Mesendoderm (in vitro differentiated cells): ENCODE data around the gene LZTFL1.
A peak's percentile ranks its signal among the peaks of the same experiment; 100 is the strongest.

ENCODE experiments used
- DNase-seq: peaks from one replicate; pipeline ENCODE4 v3.0.0; 2013
- H2AK5ac ChIP-seq: 2 replicates; pipeline ENCODE4 v1.6.1; 2013; ENCODE audit warnings: low read length, inconsistent platforms
- H2BK120ac ChIP-seq: 2 replicates; pipeline ENCODE4 v1.6.1; 2013; ENCODE audit warnings: low read depth, mild to moderate bottlenecking, low read length, moderate library complexity, mixed read lengths
- H2BK15ac ChIP-seq: replicated peaks from 2 replicates; pipeline ENCODE4 v1.6.1; 2013; ENCODE audit warnings: low read depth, mild to moderate bottlenecking, moderate library complexity
- H2BK5ac ChIP-seq: 2 replicates; pipeline ENCODE4 v1.6.1; 2013; ENCODE audit warnings: low read length, inconsistent platforms
- H3K18ac ChIP-seq: 2 replicates; pipeline ENCODE4 v1.6.1; 2013; ENCODE audit warnings: mild to moderate bottlenecking, low read length, mixed read lengths
- H3K23ac ChIP-seq: one replicate; pipeline ENCODE4 v1.6.1; 2013; ENCODE audit warnings: low read length
- H3K27ac ChIP-seq: 2 replicates; pipeline ENCODE4 v1.5.1; 2013; ENCODE audit warnings: low read depth, mild to moderate bottlenecking, inconsistent platforms, low read length, moderate library complexity
- H3K27me3 ChIP-seq: 2 replicates; pipeline ENCODE4 v1.6.1; 2013; ENCODE audit warnings: low read length, control low read depth, mild to moderate bottlenecking, inconsistent platforms; ENCODE audit not compliant: insufficient read depth, poor library complexity
- H3K36me3 ChIP-seq: 2 replicates; pipeline ENCODE4 v1.6.1; 2013; ENCODE audit warnings: low read length, inconsistent platforms; ENCODE audit not compliant: control insufficient read depth, insufficient read depth
- H3K4ac ChIP-seq: one replicate; pipeline ENCODE4 v1.6.1; 2013; ENCODE audit warnings: low read depth, mild to moderate bottlenecking, low read length, moderate library complexity
- H3K4me1 ChIP-seq: 2 replicates; pipeline ENCODE4 v1.6.1; 2013; ENCODE audit warnings: low read depth, low read length, inconsistent platforms; ENCODE audit not compliant: control insufficient read depth
- H3K4me2 ChIP-seq: 2 replicates; pipeline ENCODE4 v1.6.1; 2013; ENCODE audit warnings: low read length
- H3K4me3 ChIP-seq: 2 replicates; pipeline ENCODE4 v1.5.1; 2013; ENCODE audit warnings: mild to moderate bottlenecking, low read length
- H3K56ac ChIP-seq: one replicate; pipeline ENCODE4 v1.6.1; 2013; ENCODE audit warnings: low read length
- H3K79me1 ChIP-seq: 2 replicates; pipeline ENCODE4 v1.6.1; 2013; ENCODE audit warnings: low read length, inconsistent platforms
- H3K79me2 ChIP-seq: 2 replicates; pipeline ENCODE4 v1.6.1; 2013; ENCODE audit warnings: mild to moderate bottlenecking, low read length; ENCODE audit not compliant: control insufficient read depth, insufficient read depth
- H3K9ac ChIP-seq: 2 replicates; pipeline ENCODE4 v1.6.1; 2013; ENCODE audit warnings: low read length, inconsistent platforms
- H4K5ac ChIP-seq: one replicate; pipeline ENCODE4 v1.6.1; 2013; ENCODE audit warnings: low read length
- H4K8ac ChIP-seq: one replicate; pipeline ENCODE4 v1.6.1; 2013; ENCODE audit warnings: low read depth, mild to moderate bottlenecking, control low read depth, low read length, moderate library complexity
- WGBS: extraction: QIAGEN DNeasy Blood & Tissue Kit; methylation state at CpG from one replicate; pipeline ENCODE4 v1.1.7; 2013; ENCODE audit warnings: low lambda C conversion rate, missing lambda C conversion rate; ENCODE audit not compliant: insufficient coverage; ENCODE audit errors: extremely low coverage; 5-methylcytosine and 5-hydroxymethylcytosine counted together

Gene LZTFL1

GRCh38 chr3:45832699-45833098 is 9.2 kb downstream of the LZTFL1 start:
- Histone ChIP-seq H3K4me2 (no peak overlapping the region), H2BK15ac (no peak overlapping the region), H3K4ac (no peak overlapping the region), H3K36me3 (no peaks in the 10 kb centered on the region), H3K9ac (no peak overlapping the region), H3K4me3 (no peak overlapping the region), H3K56ac (no peak overlapping the region), H2BK5ac (no peak overlapping the region), H4K8ac (no peak overlapping the region), H3K18ac (no peak overlapping the region), H2AK5ac (no peak overlapping the region), H3K27ac (no peak overlapping the region), H4K5ac (no peak overlapping the region), H3K23ac (no peak overlapping the region), H3K79me1 (no peaks in the 10 kb centered on the region), H3K27me3 (no peaks in the 10 kb centered on the region), H2BK120ac (no peak overlapping the region), H3K79me2 (no peaks in the 10 kb centered on the region), H3K4me1 (no peaks in the 10 kb centered on the region)
- peak; percentile 40 for DNase-seq
- WGBS = 100% methylated on average over 3 of the region's 5 CpGs

GRCh38 chr3:45830121-45830520 is 11.8 kb downstream of the LZTFL1 start:
- no peaks in the 10 kb centered on the region for H3K79me2 ChIP-seq
- no peak overlapping the region for H3K9ac ChIP-seq
- no peaks in the 10 kb centered on the region for H3K36me3 ChIP-seq
- H3K4me2 ChIP-seq = no peak overlapping the region
- DNase-seq = no peak
- no peak overlapping the region for H3K23ac ChIP-seq
- no peak overlapping the region for H3K56ac ChIP-seq
- no peak overlapping the region for H2BK120ac ChIP-seq
- H2BK15ac ChIP-seq = no peak overlapping the region
- H3K4me3 ChIP-seq = no peak overlapping the region
- no CpG with 5 or more reads among the region's 5 CpGs for WGBS
- H2BK5ac ChIP-seq = no peak overlapping the region
- no peak overlapping the region for H3K4ac ChIP-seq
- H3K27ac ChIP-seq = no peak overlapping the region
- no peak overlapping the region for H3K18ac ChIP-seq
- no peaks in the 10 kb centered on the region for H3K4me1 ChIP-seq
- H4K8ac ChIP-seq = no peak overlapping the region
- no peaks in the 10 kb centered on the region for H3K27me3 ChIP-seq
- no peak overlapping the region for H4K5ac ChIP-seq
- no peaks in the 10 kb centered on the region for H3K79me1 ChIP-seq
- H2AK5ac ChIP-seq = no peak overlapping the region

GRCh38 chr3:45826908-45827307 is 15.0 kb downstream of the LZTFL1 start:
- no peak overlapping the region for H4K8ac ChIP-seq
- H3K36me3 ChIP-seq = no peaks in the 10 kb centered on the region
- H2BK120ac ChIP-seq = no peak overlapping the region
- no peaks in the 10 kb centered on the region for H3K79me1 ChIP-seq
- no peaks in the 10 kb centered on the region for H3K27me3 ChIP-seq
- no peak overlapping the region for H2AK5ac ChIP-seq
- H3K79me2 ChIP-seq = no peaks in the 10 kb centered on the region
- H3K9ac ChIP-seq = no peak overlapping the region
- H3K18ac ChIP-seq = no peak overlapping the region
- no peak overlapping the region for H2BK5ac ChIP-seq
- H4K5ac ChIP-seq = no peak overlapping the region
- no peak overlapping the region for H3K4me2 ChIP-seq
- WGBS = no CpG with 5 or more reads among the region's 3 CpGs
- H3K56ac ChIP-seq = no peak overlapping the region
- H3K4ac ChIP-seq = no peak overlapping the region
- DNase-seq = peak; percentile 3
- no peak overlapping the region for H3K4me3 ChIP-seq
- H3K27ac ChIP-seq = no peak overlapping the region
- no peak overlapping the region for H3K23ac ChIP-seq
- no peak overlapping the region for H2BK15ac ChIP-seq
- H3K4me1 ChIP-seq = no peaks in the 10 kb centered on the region

GRCh38 chr3:45826321-45826720 is 15.6 kb downstream of the LZTFL1 start:
- no peak overlapping the region for H3K4me3 ChIP-seq

GRCh38 chr3:45821127-45821526 is 20.8 kb downstream of the LZTFL1 start:
- Histone ChIP-seq H3K27me3 (no peaks in the 10 kb centered on the region), H4K5ac (no peak overlapping the region), H3K36me3 (no peaks in the 10 kb centered on the region), H3K4me1 (no peaks in the 10 kb centered on the region), H2BK120ac (no peak overlapping the region), H3K9ac (no peak overlapping the region), H3K23ac (no peak overlapping the region), H3K4ac (no peak overlapping the region), H3K79me1 (no peaks in the 10 kb centered on the region), H3K56ac (no peak overlapping the region), H3K79me2 (no peaks in the 10 kb centered on the region), H3K27ac (no peak overlapping the region), H3K4me3 (no peak overlapping the region), H2AK5ac (no peak overlapping the region), H2BK15ac (no peak overlapping the region), H4K8ac (no peak overlapping the region), H2BK5ac (no peak overlapping the region), H3K4me2 (no peak overlapping the region), H3K18ac (no peak overlapping the region)
- DNase-seq = no peak
- no CpG with 5 or more reads among the region's 1 CpG for WGBS

More at GRCh38 chr3:45826321-45826720, 15.6 kb downstream of the LZTFL1 start:
- no peak overlapping the region for H4K5ac ChIP-seq
- no peak overlapping the region for H3K18ac ChIP-seq
- no peak overlapping the region for H3K23ac ChIP-seq
- H3K4me1 ChIP-seq = no peaks in the 10 kb centered on the region
- no peaks in the 10 kb centered on the region for H3K36me3 ChIP-seq
- no CpG with 5 or more reads among the region's 2 CpGs for WGBS
- no peaks in the 10 kb centered on the region for H3K27me3 ChIP-seq
- H2BK5ac ChIP-seq = no peak overlapping the region
- no peak overlapping the region for H3K4ac ChIP-seq
- H3K79me2 ChIP-seq = no peaks in the 10 kb centered on the region
- H3K79me1 ChIP-seq = no peaks in the 10 kb centered on the region
- no peak for DNase-seq
- H3K56ac ChIP-seq = no peak overlapping the region
- no peak overlapping the region for H2AK5ac ChIP-seq
- H4K8ac ChIP-seq = no peak overlapping the region
- no peak overlapping the region for H3K4me2 ChIP-seq
- no peak overlapping the region for H3K27ac ChIP-seq
- no peak overlapping the region for H3K9ac ChIP-seq
- H2BK120ac ChIP-seq = no peak overlapping the region
- no peak overlapping the region for H2BK15ac ChIP-seq

- no peak overlapping the region for H2BK5ac ChIP-seq
- no peak overlapping the region for H2AK5ac ChIP-seq
- no peak overlapping the region for H2BK15ac ChIP-seq
- no peak overlapping the region for H3K56ac ChIP-seq
- no peak for DNase-seq
- no peak overlapping the region for H3K4me3 ChIP-seq
- no peaks in the 10 kb centered on the region for H3K4me1 ChIP-seq
- no peak overlapping the region for H3K27ac ChIP-seq
- H3K4ac ChIP-seq = no peak overlapping the region
- no peak overlapping the region for H3K4me2 ChIP-seq
- H3K36me3 ChIP-seq = no peaks in the 10 kb centered on the region
- no peaks in the 10 kb centered on the region for H3K79me1 ChIP-seq
- H4K5ac ChIP-seq = no peak overlapping the region
- no peak overlapping the region for H3K9ac ChIP-seq
- no peak overlapping the region for H3K18ac ChIP-seq
- WGBS = no CpG with 5 or more reads among the region's 2 CpGs
- no peak overlapping the region for H2BK120ac ChIP-seq
- H4K8ac ChIP-seq = no peak overlapping the region
- H3K79me2 ChIP-seq = no peaks in the 10 kb centered on the region
- no peak overlapping the region for H3K23ac ChIP-seq
- H3K27me3 ChIP-seq = no peaks in the 10 kb centered on the region
These were observed 22.4 kb downstream of the LZTFL1 start for GRCh38 chr3:45819543-45819942.
